SK-N-SH (cell line): ENCODE measurements around the gene EIPR1. TPM values are rescaled to one million over a fixed set of nuclear protein-coding genes. Genes with fewer than 3 reads are reported as not detected.

Experiments used
- CTCF ChIA-PET: fragments of 300-600, 350-600 bp; formaldehyde crosslinking; extraction: SDS; loops from one replicate; lab custom pipeline; 2021; lab: Yijun Ruan, JAX
- POLR2A ChIA-PET: fragments of 350-600 bp; sonication (Branson Sonifier 250); formaldehyde crosslinking; extraction: SDS; loops from one replicate; lab custom pipeline; 2020; ENCODE audit warnings: antibody characterized with exemption, inconsistent platforms; lab: Yijun Ruan, JAX
- DNase-seq: peaks from one replicate; pipeline ENCODE4 v3.0.0; 2012
- H2AFZ ChIP-seq: fragments of 200-600 bp; sonication (generic); 2 replicates; pipeline ENCODE4 v1.8.1; 2016; ENCODE audit warnings: antibody characterized with exemption, mild to moderate bottlenecking, low read depth
- H3F3A ChIP-seq: fragments of 200-600 bp; sonication (generic); replicated peaks from 2 replicates; pipeline ENCODE3; 2016; ENCODE audit warnings: antibody characterized with exemption, mild to moderate bottlenecking; ENCODE audit not compliant: insufficient read depth
- H3K27ac ChIP-seq, 2 experiments: fragments of 200-500 bp in 1 of 2; fragments of 200-600 bp in 1 of 2; sonication (Bioruptor generic) in 1 of 2; sonication (generic), shearing (Covaris generic) in 1 of 2; 2 replicates each; pipeline versions ENCODE4 v1.5.1 to v1.6.1; 2014 to 2016; ENCODE audit warnings: low read depth in 2 of 2, inconsistent platforms in 1 of 2, low read length in 1 of 2, mild to moderate bottlenecking in 1 of 2, mixed read lengths in 1 of 2
- H3K27me3 ChIP-seq: fragments of 200-600 bp; sonication (generic), shearing (Covaris generic); 2 replicates; pipeline ENCODE4 v1.6.1; 2016; ENCODE audit warnings: mixed run types; ENCODE audit not compliant: insufficient read depth
- H3K36me3 ChIP-seq, 2 experiments: fragments of 200-500 bp in 1 of 2; fragments of 200-600 bp in 1 of 2; sonication (Bioruptor generic) in 1 of 2; sonication (generic) in 1 of 2; replicated peaks in 1 of 2; 2 replicates each; pipeline versions ENCODE3 to v1.5.1; 2014 to 2016; ENCODE audit warnings: low read length in 1 of 2, mild to moderate bottlenecking in 1 of 2; ENCODE audit not compliant: insufficient read depth in 2 of 2, control insufficient read depth in 1 of 2
- H3K4me1 ChIP-seq, 2 experiments: fragments of 200-500 bp in 1 of 2; fragments of 200-600 bp in 1 of 2; sonication (Bioruptor generic) in 1 of 2; sonication (generic), shearing (Covaris generic) in 1 of 2; 2 replicates each; pipeline versions ENCODE4 v1.5.1 to v1.6.1; 2014 to 2016; ENCODE audit warnings: low read depth in 1 of 2, low read length in 1 of 2, mixed run types in 1 of 2; ENCODE audit not compliant: insufficient read depth in 2 of 2, control insufficient read depth in 1 of 2
- H3K4me2 ChIP-seq: fragments of 200-600 bp; sonication (generic), shearing (Covaris generic); 2 replicates; pipeline ENCODE4 v1.6.1; 2017; ENCODE audit warnings: mixed run types
- H3K4me3 ChIP-seq, 2 experiments: fragments of 200-500 bp in 1 of 2; fragments of 200-600 bp in 1 of 2; sonication (Bioruptor generic) in 1 of 2; sonication (generic), shearing (Covaris generic) in 1 of 2; 2 replicates each; pipeline versions ENCODE4 v1.5.1 to v1.8.1; 2014 to 2016; ENCODE audit warnings: low read depth in 2 of 2, inconsistent platforms in 1 of 2, low read length in 1 of 2, mild to moderate bottlenecking in 1 of 2, mixed read lengths in 1 of 2, moderate library complexity in 1 of 2
- H3K79me2 ChIP-seq: fragments of 200-600 bp; sonication (generic); 2 replicates; pipeline ENCODE4 v1.8.1; 2017; ENCODE audit warnings: mild to moderate bottlenecking; ENCODE audit not compliant: insufficient read depth
- H3K9ac ChIP-seq: fragments of 200-600 bp; sonication (generic); 2 replicates; pipeline ENCODE4 v1.6.1; 2017; ENCODE audit warnings: mixed run types
- H3K9me2 ChIP-seq: fragments of 200-600 bp; sonication (generic); 2 replicates; pipeline ENCODE4 v1.6.1; 2017; ENCODE audit warnings: mixed run types
- H3K9me3 ChIP-seq: fragments of 200-600 bp; sonication (generic); 2 replicates; pipeline ENCODE4 v1.6.1; 2017; ENCODE audit warnings: mixed run types, mild to moderate bottlenecking, moderate library complexity
- H4K20me1 ChIP-seq: fragments of 200-600 bp; sonication (generic); 2 replicates; pipeline ENCODE4 v1.6.1; 2017; ENCODE audit warnings: mild to moderate bottlenecking, mixed run types; ENCODE audit not compliant: insufficient read depth
- CHD2 ChIP-seq: fragments of 150-350 bp; IDR thresholded peaks from 2 replicates; pipeline ENCODE4 v1.6.1; 2018; ENCODE audit warnings: low read length; ENCODE audit not compliant: partially characterized antibody
- ELF1 ChIP-seq: IDR thresholded peaks from 2 replicates; pipeline ENCODE4 v1.4.0; 2012
- POLR2AphosphoS5 ChIP-seq: IDR thresholded peaks from 2 replicates; pipeline ENCODE4 v1.6.1; 2012; ENCODE audit warnings: low read depth, low read length
- SMC3 ChIP-seq: IDR thresholded peaks from 2 replicates; pipeline ENCODE4 v1.6.1; 2012; ENCODE audit warnings: low read depth, low read length, improper control_type of control experiment
- YY1 ChIP-seq: IDR thresholded peaks from 2 replicates; pipeline ENCODE4 v1.4.0; 2012; ENCODE audit warnings: low read depth, mild to moderate bottlenecking
- whole genome bisulfite sequencing: methylation state at CpG from one replicate; pipeline ENCODE4 v1.1.6; 2017; ENCODE audit warnings: low lambda C conversion rate; 5-methylcytosine and 5-hydroxymethylcytosine counted together
- polyA plus RNA-seq, 3 experiments: library from polyadenylated mRNA; depleted of rRNA; stranded (reverse); fragments of >200 nt; gene quantifications; 2 replicates each; pipeline ENCODE4 v1.2.3, GENCODE V29; 2012
- TF ChIP-seq, protein P1 (sequence below): IDR thresholded peaks from 2 replicates; pipeline ENCODE4; 2012
- TF ChIP-seq, protein P2 (sequence below): IDR thresholded peaks from 2 replicates; pipeline ENCODE4 v1.4.0; 2012; ENCODE audit warnings: low read depth, borderline replicate concordance
- TF ChIP-seq, protein P3 (sequence below): fragments of 200-600 bp; sonication (generic); IDR thresholded peaks from 2 replicates; pipeline ENCODE4 v1.6.1; 2017; ENCODE audit warnings: antibody characterized with exemption, mild to moderate bottlenecking, moderate library complexity

The EIPR1 gene
- polyA plus RNA-seq, 1 of the 3 experiments (the other 2 are of a cell fraction), result 85.9 TPM

DNA sequence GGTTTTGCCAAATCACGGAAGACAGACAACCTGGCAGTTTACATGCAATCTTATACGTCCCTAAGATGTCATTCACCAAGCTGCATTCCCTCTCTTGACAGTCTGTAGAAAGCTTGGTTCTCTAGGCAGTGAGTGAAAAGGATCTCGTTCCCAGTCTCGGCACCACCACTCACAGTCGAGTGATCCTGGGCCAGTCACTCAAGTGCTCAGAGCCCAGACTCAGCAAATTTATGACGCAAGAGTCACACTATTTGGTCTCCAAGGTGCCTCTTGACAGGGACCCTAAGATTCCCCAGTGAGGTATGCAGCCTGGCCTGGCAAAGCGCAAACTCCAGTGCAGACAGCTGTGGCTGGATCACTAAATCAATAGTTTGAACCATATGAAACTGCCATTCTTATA lies 77.9 kb downstream of the EIPR1 start (continued):
- TF ChIP-seq POLR2AphosphoS5 (no peak), CHD2 (no peak), SMC3 (no peak), ELF1 (no peak), YY1 (no peak)
- TF ChIP-seq, protein P1, sequence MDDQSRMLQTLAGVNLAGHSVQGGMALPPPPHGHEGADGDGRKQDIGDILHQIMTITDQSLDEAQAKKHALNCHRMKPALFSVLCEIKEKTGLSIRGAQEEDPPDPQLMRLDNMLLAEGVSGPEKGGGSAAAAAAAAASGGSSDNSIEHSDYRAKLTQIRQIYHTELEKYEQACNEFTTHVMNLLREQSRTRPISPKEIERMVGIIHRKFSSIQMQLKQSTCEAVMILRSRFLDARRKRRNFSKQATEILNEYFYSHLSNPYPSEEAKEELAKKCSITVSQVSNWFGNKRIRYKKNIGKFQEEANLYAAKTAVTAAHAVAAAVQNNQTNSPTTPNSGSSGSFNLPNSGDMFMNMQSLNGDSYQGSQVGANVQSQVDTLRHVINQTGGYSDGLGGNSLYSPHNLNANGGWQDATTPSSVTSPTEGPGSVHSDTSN, result no peak
- TF ChIP-seq, protein P2, sequence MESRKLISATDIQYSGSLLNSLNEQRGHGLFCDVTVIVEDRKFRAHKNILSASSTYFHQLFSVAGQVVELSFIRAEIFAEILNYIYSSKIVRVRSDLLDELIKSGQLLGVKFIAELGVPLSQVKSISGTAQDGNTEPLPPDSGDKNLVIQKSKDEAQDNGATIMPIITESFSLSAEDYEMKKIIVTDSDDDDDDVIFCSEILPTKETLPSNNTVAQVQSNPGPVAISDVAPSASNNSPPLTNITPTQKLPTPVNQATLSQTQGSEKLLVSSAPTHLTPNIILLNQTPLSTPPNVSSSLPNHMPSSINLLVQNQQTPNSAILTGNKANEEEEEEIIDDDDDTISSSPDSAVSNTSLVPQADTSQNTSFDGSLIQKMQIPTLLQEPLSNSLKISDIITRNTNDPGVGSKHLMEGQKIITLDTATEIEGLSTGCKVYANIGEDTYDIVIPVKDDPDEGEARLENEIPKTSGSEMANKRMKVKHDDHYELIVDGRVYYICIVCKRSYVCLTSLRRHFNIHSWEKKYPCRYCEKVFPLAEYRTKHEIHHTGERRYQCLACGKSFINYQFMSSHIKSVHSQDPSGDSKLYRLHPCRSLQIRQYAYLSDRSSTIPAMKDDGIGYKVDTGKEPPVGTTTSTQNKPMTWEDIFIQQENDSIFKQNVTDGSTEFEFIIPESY, result no peak

DNA sequence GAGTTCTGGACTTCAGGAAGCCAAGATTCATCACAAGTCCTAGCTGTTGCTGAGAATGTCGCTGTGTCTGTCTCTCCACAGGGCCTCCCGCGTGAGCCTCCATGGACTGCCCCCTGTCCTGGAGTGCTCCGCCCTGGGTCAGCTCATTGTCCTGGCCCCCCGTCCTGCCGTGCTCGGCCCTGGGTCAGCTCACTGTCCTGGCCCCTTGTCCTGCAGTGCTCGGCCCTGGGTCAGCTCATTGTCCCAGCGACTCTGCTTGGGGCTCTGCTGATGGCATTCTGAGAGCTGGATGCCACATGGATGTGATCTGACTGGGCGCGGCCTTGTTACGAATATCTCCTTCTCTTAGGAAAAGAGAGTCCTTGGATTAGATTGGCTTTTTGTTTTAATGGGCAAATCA lies 78.5 kb downstream of the EIPR1 start:
- peaks cover 4% of the 10 kb centered on the region for H3F3A ChIP-seq
- WGBS, result 96% methylated on average over 12 of the region's 12 CpGs
- H3K27ac ChIP-seq, result no peak overlapping the region; a peak in 1 of 4 replicates
- TF ChIP-seq, protein P3, sequence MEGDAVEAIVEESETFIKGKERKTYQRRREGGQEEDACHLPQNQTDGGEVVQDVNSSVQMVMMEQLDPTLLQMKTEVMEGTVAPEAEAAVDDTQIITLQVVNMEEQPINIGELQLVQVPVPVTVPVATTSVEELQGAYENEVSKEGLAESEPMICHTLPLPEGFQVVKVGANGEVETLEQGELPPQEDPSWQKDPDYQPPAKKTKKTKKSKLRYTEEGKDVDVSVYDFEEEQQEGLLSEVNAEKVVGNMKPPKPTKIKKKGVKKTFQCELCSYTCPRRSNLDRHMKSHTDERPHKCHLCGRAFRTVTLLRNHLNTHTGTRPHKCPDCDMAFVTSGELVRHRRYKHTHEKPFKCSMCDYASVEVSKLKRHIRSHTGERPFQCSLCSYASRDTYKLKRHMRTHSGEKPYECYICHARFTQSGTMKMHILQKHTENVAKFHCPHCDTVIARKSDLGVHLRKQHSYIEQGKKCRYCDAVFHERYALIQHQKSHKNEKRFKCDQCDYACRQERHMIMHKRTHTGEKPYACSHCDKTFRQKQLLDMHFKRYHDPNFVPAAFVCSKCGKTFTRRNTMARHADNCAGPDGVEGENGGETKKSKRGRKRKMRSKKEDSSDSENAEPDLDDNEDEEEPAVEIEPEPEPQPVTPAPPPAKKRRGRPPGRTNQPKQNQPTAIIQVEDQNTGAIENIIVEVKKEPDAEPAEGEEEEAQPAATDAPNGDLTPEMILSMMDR, result no peak
- TF ChIP-seq YY1, result no peak
- TF ChIP-seq, protein P1, result no peak
- TF ChIP-seq, all 33 proteins: peak for 0
- CTCF ChIA-PET, result interaction anchor here (1.0 to 1.7 kb wide), 2 partner anchors 13 to 172 kb away, joined by 3 read pairs; no protein-coding TSS in a partner anchor
- no peak overlapping the region for H3K4me3 ChIP-seq
- no peaks in the 10 kb centered on the region for H3K9me2 ChIP-seq
- no peak overlapping the region for H2AFZ ChIP-seq
- no peaks in the 10 kb centered on the region; the same call in 1 of the 2 replicates for H4K20me1 ChIP-seq
- POLR2A ChIA-PET, result interaction anchor here (0.6 kb wide), 1 partner anchor 24 kb away, joined by 4 read pairs; no protein-coding TSS in a partner anchor
- H3K4me1 ChIP-seq, result peaks cover 4 to 71% of the 10 kb centered on the region in 2 experiments; a peak in 3 of 4 replicates
- DNase-seq, result no peak
- no peaks in the 10 kb centered on the region; the same call in 1 of the 2 replicates for H3K79me2 ChIP-seq
- H3K4me2 ChIP-seq, result no peak overlapping the region
- H3K9me3 ChIP-seq, result no peaks in the 10 kb centered on the region
- no peak overlapping the region for H3K9ac ChIP-seq
- no peaks in the 10 kb centered on the region for H3K27me3 ChIP-seq
- peaks cover 6 to 13% of the 10 kb centered on the region in 2 experiments for H3K36me3 ChIP-seq
